Measurements from ENCODE around the gene APPBP2. TPM values are rescaled to one million over a fixed set of nuclear protein-coding genes. Genes with fewer than 3 reads are reported as not detected.
"Not testable (repeated sequence)": the region's sequence is repeated elsewhere in the genome, so short reads cannot be mapped to it uniquely, and the experiment has no call there.

Gene APPBP2
- polyA plus RNA-seq, 5 donors = 41.0 to 72.6 (median 67.1) TPM

GRCh38 chr17:60439501-60439900 is 86.5 kb downstream of the APPBP2 start:
- DNase-seq = no peak

GRCh38 chr17:60436676-60437075 is 89.4 kb downstream of the APPBP2 start:
- no peak for DNase-seq

GRCh38 chr17:60435244-60436167 is 90.5 kb downstream of the APPBP2 start:
- DNase-seq = peak; percentile 83 to 86

DNA sequence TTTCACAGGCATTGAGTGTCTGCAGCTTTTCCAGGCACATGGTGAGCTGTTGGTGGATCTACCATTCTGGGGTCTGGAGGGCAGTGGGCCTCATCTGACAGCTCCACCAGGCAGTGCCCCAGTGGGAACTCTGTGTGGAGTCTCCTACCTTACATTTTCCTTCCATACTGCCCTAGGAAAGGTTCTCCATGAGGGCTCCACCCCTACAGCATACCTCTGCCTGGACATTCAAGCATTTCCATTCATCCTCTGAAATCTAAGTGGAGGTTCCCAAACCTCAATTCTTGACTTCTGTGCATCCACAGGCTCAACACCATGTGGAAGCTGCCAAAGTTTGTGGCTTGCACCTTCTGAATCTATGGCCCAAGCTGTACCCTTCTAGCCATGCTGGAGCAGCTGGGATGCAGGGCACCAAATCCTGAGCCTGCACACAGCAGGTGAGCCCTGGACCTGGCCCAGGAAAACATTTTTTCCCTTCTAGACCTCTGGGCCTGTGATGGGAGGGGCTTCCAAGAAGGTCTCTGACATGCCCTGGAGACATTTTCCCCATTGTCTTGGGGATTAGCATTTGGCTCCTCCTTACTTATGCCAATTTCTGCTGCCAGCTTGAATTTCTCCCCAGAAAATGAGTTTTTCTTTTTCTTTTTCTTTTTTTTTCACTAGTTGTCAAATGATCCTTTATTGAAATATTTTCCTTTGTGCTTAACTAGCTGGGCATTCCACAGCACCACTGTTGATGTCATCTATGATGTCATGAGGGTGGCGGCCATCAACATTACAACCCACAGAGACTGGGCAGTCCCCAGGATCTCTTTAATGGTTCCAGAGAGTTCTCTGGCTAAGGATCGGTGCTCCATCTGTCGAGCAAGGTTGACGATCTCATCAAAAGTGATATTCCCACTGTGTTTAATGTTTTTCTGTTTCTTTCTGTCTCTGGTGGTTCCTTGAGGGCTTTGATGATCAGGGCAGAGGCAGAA is 92.7 kb downstream of the APPBP2 start:
- DNase-seq = not testable (repeated sequence)

- DNase-seq = not testable (repeated sequence)
Measured at GRCh38 chr17:60430561-60430960, 95.5 kb downstream of the APPBP2 start.

DNA sequence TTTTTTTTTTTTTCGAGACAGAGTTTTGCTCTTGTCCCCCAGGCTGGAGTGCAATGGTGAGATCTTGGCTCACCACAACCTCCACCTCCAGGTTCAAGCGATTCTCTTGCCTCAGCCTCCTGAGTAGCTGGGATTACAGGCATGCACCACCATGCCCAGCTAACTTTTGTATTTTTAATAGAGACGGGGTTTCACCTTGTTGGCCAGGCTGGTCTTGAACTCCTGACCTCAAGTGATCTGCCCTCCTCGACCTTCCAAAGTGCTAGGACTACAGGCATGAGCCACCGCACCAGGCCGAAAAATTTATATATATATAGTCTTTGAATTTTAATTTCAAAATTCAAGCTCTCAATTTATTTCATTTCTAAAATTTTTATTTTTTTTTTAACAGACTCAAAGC is 97.6 kb downstream of the APPBP2 start:
- DNase-seq = not testable (repeated sequence)

GRCh38 chr17:60426596-60426995 is 99.4 kb downstream of the APPBP2 start:
- DNase-seq = no peak

GRCh38 chr17:60425626-60426025 is 100.4 kb downstream of the APPBP2 start:
- DNase-seq = no peak

- no peak for DNase-seq
Measured at GRCh38 chr17:60423865-60424264, 102.2 kb downstream of the APPBP2 start.

GRCh38 chr17:60422162-60422665 is 103.8 kb downstream of the APPBP2 start, which contains the start of gene CHCT1:
Gene CHCT1, plus strand, starts transcription at chr17:60422489. Its CDS starts 104 bp downstream, at chr17:60422593.
- no peak for DNase-seq

GRCh38 chr17:60421273-60422161 is 104.5 kb downstream of the APPBP2 start:
- DNase-seq = peak; percentile 56 to 60

DNA sequence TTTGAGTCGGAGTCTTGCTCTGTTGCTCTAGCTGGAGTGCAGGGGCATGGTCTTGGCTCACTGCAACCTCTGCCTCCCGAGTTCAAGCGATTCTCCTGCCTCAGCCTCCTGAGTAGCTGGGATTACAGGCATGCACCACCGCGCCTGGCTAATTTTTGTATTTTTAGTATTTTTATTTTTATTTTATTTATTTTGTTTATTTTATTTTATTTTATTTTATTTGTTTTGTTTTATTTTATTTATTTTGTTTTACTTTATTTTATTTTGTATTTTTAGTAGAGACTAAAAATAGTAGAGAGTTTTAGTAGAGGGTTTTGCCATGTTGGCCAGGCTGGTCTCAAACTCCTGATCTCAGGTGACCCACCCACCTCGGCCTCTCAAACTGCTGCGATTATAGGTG is 106.2 kb downstream of the APPBP2 start:
- DNase-seq = not testable (repeated sequence)

DNA sequence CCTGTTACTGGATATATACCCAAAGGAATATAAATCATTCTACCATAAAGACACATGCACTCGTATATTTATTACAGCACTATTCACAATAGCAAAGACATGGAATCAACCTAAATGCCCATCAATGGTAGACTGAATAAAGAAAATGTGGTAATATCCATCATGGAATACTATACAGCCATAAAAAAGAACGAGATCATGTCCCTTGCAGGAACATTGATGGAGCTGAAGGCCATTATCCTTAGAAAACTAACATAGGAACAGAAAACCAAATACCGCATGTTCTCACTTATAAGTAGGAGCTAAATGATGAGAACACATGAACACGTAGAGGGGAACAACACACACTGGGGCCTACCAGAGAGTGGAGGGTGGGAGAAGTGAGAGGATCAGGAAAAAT is 107.0 kb downstream of the APPBP2 start:
- DNase-seq = not testable (repeated sequence)

DNA sequence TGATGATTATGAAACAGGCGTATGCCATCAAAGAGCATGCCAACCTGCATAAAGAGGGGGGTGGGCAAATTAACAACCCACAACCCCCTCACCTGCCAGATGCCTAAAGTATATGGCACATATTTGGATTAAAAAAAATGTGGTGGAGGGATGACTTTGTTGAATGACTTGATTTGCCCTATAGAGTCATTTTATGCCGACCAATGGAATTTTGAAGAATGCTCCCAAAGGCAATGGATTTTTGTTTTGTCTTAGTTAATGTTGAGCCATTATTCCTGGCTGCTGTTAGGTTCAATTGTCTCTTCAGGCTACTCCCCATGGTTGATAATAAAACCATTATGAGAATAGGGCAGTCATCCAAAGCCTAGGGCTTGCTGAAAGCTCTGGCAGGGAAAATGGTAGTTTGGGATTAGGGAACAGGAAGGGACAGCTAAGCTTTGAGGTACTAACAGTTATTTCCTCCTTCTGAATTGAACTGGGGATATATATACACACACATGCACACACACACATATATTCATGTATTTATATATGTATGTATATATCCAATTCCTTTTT is 109.6 kb downstream of the APPBP2 start:
- DNase-seq = no peak

DNA sequence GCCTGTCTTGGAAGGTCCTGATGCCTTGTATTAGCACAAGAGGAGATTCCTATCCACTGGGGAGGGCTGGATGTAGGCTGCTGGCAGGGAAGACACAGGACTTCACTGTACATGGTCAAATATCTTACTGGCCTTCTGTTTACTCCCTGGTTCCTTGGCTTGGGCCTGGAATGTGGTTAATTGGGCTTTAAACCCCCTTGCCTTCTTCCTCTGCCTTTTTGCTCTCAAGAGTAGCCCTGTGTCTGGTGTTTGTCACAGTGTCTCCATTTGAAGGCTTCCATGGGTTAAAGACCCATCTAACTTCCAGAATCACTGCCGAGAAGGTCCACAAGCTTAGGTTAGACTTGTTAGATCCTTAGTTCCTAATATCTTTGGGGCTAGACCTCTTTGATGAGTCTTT is 110.9 kb downstream of the APPBP2 start:
- DNase-seq = no peak

DNA sequence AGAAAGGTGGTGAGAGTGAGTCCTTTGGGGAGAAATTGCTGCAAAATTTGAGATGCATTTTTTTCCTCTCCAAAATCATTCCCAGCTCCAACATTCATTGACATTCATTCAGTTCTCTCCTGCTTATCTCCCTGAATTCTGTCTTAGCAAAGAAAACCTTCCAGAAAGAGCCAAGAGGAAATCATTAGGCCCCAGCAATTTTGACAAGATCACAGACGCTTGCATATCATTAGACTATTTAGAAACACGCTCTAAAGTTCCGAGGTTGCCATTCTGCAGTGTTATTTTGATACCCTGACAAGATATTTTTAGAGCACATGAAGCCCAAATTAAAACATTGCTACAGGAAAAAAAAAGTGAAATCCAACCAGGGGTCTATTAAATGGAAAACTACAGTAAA is 113.3 kb downstream of the APPBP2 start:
- no peak for DNase-seq

- DNase-seq = no peak
Measured at GRCh38 chr17:60410001-60410400, 116.0 kb downstream of the APPBP2 start.

GRCh38 chr17:60406887-60407286 is 119.2 kb downstream of the APPBP2 start:
- no peak for DNase-seq

- DNase-seq = no peak
Measured at GRCh38 chr17:60403962-60404361, 122.1 kb downstream of the APPBP2 start.

- no peak for DNase-seq
Measured at GRCh38 chr17:60403523-60403810, 122.6 kb downstream of the APPBP2 start.

DNA sequence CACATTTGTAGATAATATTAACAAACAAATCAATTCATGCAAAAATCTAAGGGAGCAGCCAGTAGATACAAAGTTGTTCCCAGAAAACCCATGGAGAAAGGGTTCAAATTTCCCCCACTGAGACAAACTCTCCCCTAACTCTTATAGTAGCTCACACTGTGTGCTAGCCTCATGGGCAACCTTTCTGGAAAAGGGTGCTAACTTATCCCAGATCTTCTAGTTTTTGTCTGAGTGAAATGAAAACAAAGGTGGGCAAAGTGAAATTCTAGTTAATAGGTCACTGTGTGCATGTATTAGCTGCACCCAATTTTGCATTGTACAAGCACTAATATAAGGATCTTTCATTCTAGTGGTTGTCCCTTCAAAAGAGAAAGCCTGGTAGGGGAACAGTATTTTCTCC is 124.2 kb downstream of the APPBP2 start:
- no peak for DNase-seq
